HFFc6 (cell line): Measurements from ENCODE around the gene MMP20. TPM values are rescaled to one million over a fixed set of nuclear protein-coding genes. Genes with fewer than 3 reads are reported as not detected.

Source experiments
- DNase-seq: peaks from one replicate; pipeline ENCODE4 v3.0.0-alpha.2; 2018
- H3K27ac Mint-ChIP-seq: 2 replicates; pipeline ENCODE4 v1.8.0; 2020; ENCODE audit warnings: mild to moderate bottlenecking, mixed read lengths
- H3K27me3 Mint-ChIP-seq: 2 replicates; pipeline ENCODE4 v1.8.0; 2021; ENCODE audit warnings: mild to moderate bottlenecking, moderate library complexity, mixed read lengths; ENCODE audit not compliant: insufficient read depth
- H3K36me3 Mint-ChIP-seq: 2 replicates; pipeline ENCODE4 v1.8.0; 2021; ENCODE audit warnings: low read depth, mixed read lengths
- H3K4me1 Mint-ChIP-seq: 2 replicates; pipeline ENCODE4 v1.8.0; 2020; ENCODE audit warnings: low read depth, mixed read lengths
- H3K4me3 Mint-ChIP-seq: 2 replicates; pipeline ENCODE4 v1.8.0; 2020; ENCODE audit warnings: mild to moderate bottlenecking, moderate library complexity, mixed read lengths
- H3K9me3 Mint-ChIP-seq: 2 replicates; pipeline ENCODE4 v1.8.0; 2020; ENCODE audit warnings: mild to moderate bottlenecking, mixed read lengths
- CTCF ChIP-seq: fragments of 200-600 bp; sonication (generic); IDR thresholded peaks from 2 replicates; pipeline ENCODE4 v1.5.0; 2021; ENCODE audit warnings: antibody characterized with exemption, mild to moderate bottlenecking
- total RNA-seq, 6 experiments: library from RNA; stranded (reverse); fragmentation: NEBNext Ultra II Directional; extraction: Animal tissue kit (Norgen Biotek cat#: 25700); gene quantifications; 2 replicates in 1 of 6; 3 replicates in 5 of 6; pipeline ENCODE4 v1.2.3, GENCODE V29; 2021

MMP20 gene
- total RNA-seq, 6 experiments from 2014 or later: not detected

DNA sequence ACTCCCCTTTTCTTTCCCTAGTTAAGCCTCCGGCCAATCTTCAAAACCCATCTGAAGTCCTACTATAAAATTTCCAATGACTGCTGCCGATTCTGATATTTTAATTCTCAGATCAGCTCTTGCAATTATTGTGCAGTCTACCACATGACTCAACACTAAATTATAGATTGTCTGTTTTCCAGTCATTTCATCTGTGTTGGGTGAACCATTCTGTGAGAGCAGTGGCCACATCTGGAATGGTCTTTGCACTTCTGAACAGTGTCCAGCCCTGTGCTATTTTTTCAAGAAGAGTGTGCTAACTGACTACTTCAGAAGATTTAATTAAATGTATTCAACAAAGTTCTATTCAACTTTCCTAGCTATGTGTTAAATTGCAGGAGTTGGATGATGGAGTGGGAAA is 47.4 kb downstream of the MMP20 start:
- no peak for DNase-seq
- Mint-ChIP-seq H3K9me3 (no peaks in the 10 kb centered on the region), H3K36me3 (no peaks in the 10 kb centered on the region)

GRCh38 chr11:102577182-102577581 is 48.0 kb downstream of the MMP20 start:
- Mint-ChIP-seq H3K27me3 (no peaks in the 10 kb centered on the region; the same call in 1 of the 2 replicates), H3K4me1 (peaks cover 9% of the 10 kb centered on the region), H3K9me3 (no peaks in the 10 kb centered on the region), H3K27ac (no peak overlapping the region), H3K4me3 (no peak overlapping the region), H3K36me3 (no peaks in the 10 kb centered on the region)
- TF ChIP-seq CTCF: no peak
- no peak for DNase-seq

More for the DNA sequence above, 47.4 kb downstream of the MMP20 start:
- no peak for TF ChIP-seq CTCF
- H3K4me3 Mint-ChIP-seq: no peak overlapping the region
- no peaks in the 10 kb centered on the region; the same call in 1 of the 2 replicates for H3K27me3 Mint-ChIP-seq
- peaks cover 9% of the 10 kb centered on the region for H3K4me1 Mint-ChIP-seq
- no peak overlapping the region for H3K27ac Mint-ChIP-seq

DNA sequence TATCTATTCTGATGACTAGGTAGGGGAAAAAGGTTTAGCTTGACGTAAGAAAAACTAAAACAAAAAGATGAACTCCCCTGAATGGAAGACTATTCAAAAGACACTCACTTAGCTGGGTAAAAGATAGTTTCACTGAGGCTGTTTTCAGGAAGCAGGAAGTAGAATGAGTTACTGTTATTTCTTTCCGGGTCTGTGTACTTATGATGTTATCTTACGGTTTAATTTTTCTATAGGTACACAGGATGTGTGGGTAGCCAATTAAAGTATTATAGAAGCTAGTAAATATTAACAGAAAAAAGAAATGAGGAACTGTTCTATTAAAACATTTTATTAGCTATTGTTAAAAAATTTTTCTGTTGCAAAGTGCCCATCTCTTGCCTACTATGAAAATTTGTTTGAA is 48.8 kb downstream of the MMP20 start:
- Mint-ChIP-seq H3K9me3 (no peaks in the 10 kb centered on the region), H3K36me3 (no peaks in the 10 kb centered on the region), H3K27ac (no peak overlapping the region), H3K27me3 (no peaks in the 10 kb centered on the region; the same call in 1 of the 2 replicates), H3K4me3 (no peak overlapping the region), H3K4me1 (peaks cover 9% of the 10 kb centered on the region)
- DNase-seq: no peak
- no peak for TF ChIP-seq CTCF

- no peak for DNase-seq
- Mint-ChIP-seq H3K27me3 (peaks cover 3% of the 10 kb centered on the region), H3K4me3 (no peak overlapping the region), H3K36me3 (no peaks in the 10 kb centered on the region; the same call in 1 of the 2 replicates), H3K4me1 (peaks cover 4% of the 10 kb centered on the region), H3K9me3 (no peaks in the 10 kb centered on the region), H3K27ac (no peak overlapping the region)
- no peak for TF ChIP-seq CTCF
Measured at GRCh38 chr11:102575012-102575411, 50.1 kb downstream of the MMP20 start.

- Mint-ChIP-seq H3K4me3 (no peak overlapping the region), H3K36me3 (peaks cover 11% of the 10 kb centered on the region; the same call in 1 of the 2 replicates), H3K9me3 (peaks cover 10% of the 10 kb centered on the region), H3K27ac (no peak overlapping the region), H3K27me3 (peaks cover 5% of the 10 kb centered on the region), H3K4me1 (no peaks in the 10 kb centered on the region)
- no peak for DNase-seq
- TF ChIP-seq CTCF: no peak
Measured at GRCh38 chr11:102573851-102574250, 51.3 kb downstream of the MMP20 start.
